HG03045 (cell line): Measurements from ENCODE around the gene MUCL3.
A peak's percentile ranks its signal among the peaks of the same experiment; 100 is the strongest.
"Not testable (repeated sequence)": the region's sequence is repeated elsewhere in the genome, so short reads cannot be mapped to it uniquely, and the experiment has no call there.

Experiments
- ATAC-seq: cut with Tn5 transposase; IDR thresholded peaks from one replicate; pipeline ENCODE4 v1.9.1; 2021; ENCODE audit warnings: mild to moderate bottlenecking, moderate library complexity; ENCODE audit not compliant: unreplicated experiment

The MUCL3 gene

GRCh38 chr6:30912746-30913520 is 27.8 kb upstream of the MUCL3 start:
- no peak for ATAC-seq

- peak; percentile 25 for ATAC-seq
These were observed 27.1 kb upstream of the MUCL3 start for GRCh38 chr6:30913721-30914075.

GRCh38 chr6:30914076-30914853 is 26.5 kb upstream of the MUCL3 start, which contains the start of gene VARS2:
Gene VARS2, plus strand, starts transcription at chr6:30914238. Its CDS starts 599 bp downstream, at chr6:30914837.
- ATAC-seq: peak; percentile 88

GRCh38 chr6:30914854-30915590 is 25.8 kb upstream of the MUCL3 start:
- no peak for ATAC-seq

GRCh38 chr6:30915591-30915946 is 25.2 kb upstream of the MUCL3 start:
- ATAC-seq: no peak

- ATAC-seq: no peak
These were observed 23.7 kb upstream of the MUCL3 start for GRCh38 chr6:30917041-30917440.

GRCh38 chr6:30917487-30917886 is 23.3 kb upstream of the MUCL3 start:
- ATAC-seq: no peak

GRCh38 chr6:30918670-30919069 is 22.1 kb upstream of the MUCL3 start:
- ATAC-seq: no peak

- ATAC-seq: no peak
These were observed 18.3 kb upstream of the MUCL3 start for GRCh38 chr6:30922447-30922852.

- not testable (repeated sequence) for ATAC-seq
These were observed 16.6 kb upstream of the MUCL3 start for GRCh38 chr6:30924040-30924627.

- ATAC-seq: no peak
These were observed 14.1 kb upstream of the MUCL3 start for GRCh38 chr6:30926644-30927043.

- ATAC-seq: not testable (repeated sequence)
These were observed 13.7 kb upstream of the MUCL3 start for GRCh38 chr6:30927080-30927479.

- no peak for ATAC-seq
These were observed 12.1 kb upstream of the MUCL3 start for GRCh38 chr6:30928677-30929076.

- no peak for ATAC-seq
These were observed 10.3 kb upstream of the MUCL3 start for GRCh38 chr6:30930506-30930905.

- ATAC-seq: no peak
These were observed 9.5 kb upstream of the MUCL3 start for GRCh38 chr6:30931272-30931671.

- no peak for ATAC-seq
These were observed 8.7 kb upstream of the MUCL3 start, which contains the start of gene SFTA2 for GRCh38 chr6:30931969-30932645. Gene SFTA2, minus strand, starts transcription at chr6:30932170. Its CDS starts 74 bp downstream, at chr6:30932096.

GRCh38 chr6:30932665-30933365 is 8.0 kb upstream of the MUCL3 start:
- ATAC-seq: no peak

- no peak for ATAC-seq
These were observed 5.8 kb upstream of the MUCL3 start for GRCh38 chr6:30935018-30935417.

- ATAC-seq: no peak
These were observed 3.5 kb upstream of the MUCL3 start for GRCh38 chr6:30937265-30937664.

GRCh38 chr6:30938730-30939129 is 2.0 kb upstream of the MUCL3 start:
- ATAC-seq: no peak
